Endothelial cell of umbilical vein (primary cell): Measurements from ENCODE around the gene DNAJC27. TPM values are rescaled to one million over a fixed set of nuclear protein-coding genes. Genes with fewer than 3 reads are reported as not detected.

Source experiments
- Bru-seq: library from RNA; stranded (reverse); fragments of 400-500 nt; gene quantifications from one replicate; lab custom pipeline; 2021; lab: Mats Ljungman, UMichigan
- BruChase-seq, 2 experiments: library from RNA; stranded (reverse); fragments of 400-500 nt; gene quantifications; one replicate each; lab custom pipeline; 2021; lab: Mats Ljungman, UMichigan
- BruUV-seq: library from RNA; stranded (reverse); fragments of 400-500 nt; replicated peaks from 2 replicates; lab custom pipeline; 2021; lab: Mats Ljungman, UMichigan
- CTCF ChIA-PET: fragments of 300-600, 350-600 bp; sonication (Branson Sonifier 250); formaldehyde crosslinking; loops from one replicate; lab custom pipeline; 2021; ENCODE audit warnings: antibody characterized with exemption, inconsistent platforms; lab: Charles Lee
- POLR2A ChIA-PET: fragments of 300-600, 350-600 bp; sonication (Branson Sonifier 250); formaldehyde crosslinking; loops from one replicate; lab custom pipeline; 2021; ENCODE audit warnings: antibody characterized with exemption, inconsistent platforms; lab: Charles Lee
- DNase-seq: peaks from one replicate; pipeline ENCODE4 v3.0.0-alpha.2; 2011; ENCODE audit warnings: low read depth, low spot score
- FAIRE-seq: peaks from 2 replicates; lab custom pipeline; 2011; peaks lifted over from hg19 to GRCh38; lab: Jason Lieb, UNC
- H2AFZ ChIP-seq: 2 replicates; pipeline ENCODE4 v1.6.0; 2012; ENCODE audit warnings: low read depth, low read length, control low read depth, inconsistent platforms
- H3K27ac ChIP-seq: 2 replicates; pipeline ENCODE4 v1.5.1; 2011; ENCODE audit warnings: low read depth, mild to moderate bottlenecking, control low read depth, low read length, moderate library complexity; ENCODE audit not compliant: insufficient read depth
- H3K27me3 ChIP-seq, 2 experiments: 2 replicates each; pipeline versions ENCODE4 v1.6.0 to v1.6.1; 2011; ENCODE audit warnings: low read length in 2 of 2, mixed read lengths in 1 of 2; ENCODE audit not compliant: control insufficient read depth in 2 of 2, insufficient read depth in 2 of 2
- H3K36me3 ChIP-seq, 2 experiments: 2 replicates in 1 of 2; 3 replicates in 1 of 2; pipeline ENCODE4 v1.5.1; 2011; ENCODE audit warnings: low read length in 2 of 2, mild to moderate bottlenecking in 1 of 2, moderate library complexity in 1 of 2; ENCODE audit not compliant: control insufficient read depth in 2 of 2, insufficient read depth in 2 of 2; ENCODE audit errors: extremely low read depth in 1 of 2
- H3K4me1 ChIP-seq: 3 replicates; pipeline ENCODE4 v1.5.1; 2011; ENCODE audit warnings: mild to moderate bottlenecking, low read length; ENCODE audit not compliant: control insufficient read depth, insufficient read depth; ENCODE audit errors: extremely low read depth
- H3K4me2 ChIP-seq: 2 replicates; pipeline ENCODE4 v1.6.1; 2011; ENCODE audit warnings: low read length, control low read depth, mixed read lengths; ENCODE audit not compliant: insufficient read depth
- H3K4me3 ChIP-seq, 3 experiments: fragments of 200-600 bp in 1 of 3; sonication (generic), shearing (Covaris generic) in 1 of 3; replicated peaks in 1 of 3; 2 replicates each; pipeline ENCODE4 v1.5.1; 2011 to 2016; ENCODE audit warnings: control low read depth in 3 of 3, low read length in 3 of 3, mild to moderate bottlenecking in 2 of 3, inconsistent platforms in 1 of 3, low read depth in 1 of 3, moderate library complexity in 1 of 3; ENCODE audit not compliant: insufficient read depth in 1 of 3
- H3K79me2 ChIP-seq: 2 replicates; pipeline ENCODE4 v1.6.0; 2012; ENCODE audit warnings: low read length, inconsistent platforms; ENCODE audit not compliant: control insufficient read depth, insufficient read depth
- H3K9ac ChIP-seq: replicated peaks from 2 replicates; pipeline ENCODE3; 2011; ENCODE audit warnings: low read length, control low read depth; ENCODE audit not compliant: insufficient read depth; ENCODE audit errors: extremely low read depth
- H3K9me1 ChIP-seq: replicated peaks from 3 replicates; pipeline ENCODE4 v1.6.0; 2011; ENCODE audit warnings: mild to moderate bottlenecking, low read length; ENCODE audit not compliant: control insufficient read depth, insufficient read depth; ENCODE audit errors: extremely low read depth
- H3K9me3 ChIP-seq: replicated peaks from 2 replicates; pipeline ENCODE4 v1.5.1; 2012; ENCODE audit warnings: low read length, inconsistent platforms; ENCODE audit not compliant: control insufficient read depth, insufficient read depth
- H4K20me1 ChIP-seq: replicated peaks from 2 replicates; pipeline ENCODE3; 2011; ENCODE audit warnings: mild to moderate bottlenecking, low read length; ENCODE audit not compliant: control insufficient read depth, insufficient read depth; ENCODE audit errors: extremely low read depth
- CTCF ChIP-seq, 2 donors: IDR thresholded peaks; 1 replicate in 1 of 2; 2 replicates in 1 of 2; pipeline ENCODE4 v1.5.1; 2011; ENCODE audit warnings: low read length in 2 of 2, mild to moderate bottlenecking in 2 of 2, moderate library complexity in 2 of 2, control low read depth in 1 of 2, inconsistent platforms in 1 of 2, low read depth in 1 of 2; ENCODE audit not compliant: insufficient read depth in 1 of 2; ENCODE audit errors: extremely low read depth in 1 of 2
- EZH2 ChIP-seq: IDR thresholded peaks from 2 replicates; pipeline ENCODE4 v1.6.1; 2012; ENCODE audit warnings: borderline replicate concordance, low read depth, mild to moderate bottlenecking, moderate library complexity, low read length, inconsistent platforms; ENCODE audit not compliant: severe bottlenecking
- FOS ChIP-seq: IDR thresholded peaks from 2 replicates; pipeline ENCODE4 v1.6.1; 2011; ENCODE audit warnings: mild to moderate bottlenecking, low read length, moderate library complexity, borderline replicate concordance; ENCODE audit not compliant: insufficient read depth
- GATA2 ChIP-seq: IDR thresholded peaks from 2 replicates; pipeline ENCODE4 v1.7.0; 2011; ENCODE audit warnings: low read depth, mild to moderate bottlenecking, moderate library complexity, mixed read lengths, low read length; ENCODE audit not compliant: insufficient read length, insufficient read depth
- JUN ChIP-seq: IDR thresholded peaks from 2 replicates; pipeline ENCODE4 v1.6.1; 2011; ENCODE audit warnings: borderline replicate concordance, low read depth; ENCODE audit not compliant: insufficient read length, insufficient read depth
- MAX ChIP-seq: IDR thresholded peaks from 2 replicates; pipeline ENCODE4 v1.6.1; 2011; ENCODE audit not compliant: insufficient read depth, insufficient read length
- MYC ChIP-seq: IDR thresholded peaks from one replicate; pipeline ENCODE4 v1.6.1; 2011; ENCODE audit warnings: mild to moderate bottlenecking, low read depth, low read length
- POLR2A ChIP-seq: IDR thresholded peaks from 2 replicates; pipeline ENCODE4 v1.6.1; 2012; ENCODE audit warnings: low read depth, mild to moderate bottlenecking, control low read depth, low read length
- POLR2AphosphoS5 ChIP-seq: IDR thresholded peaks from 2 replicates; pipeline ENCODE4 v1.6.1; 2012; ENCODE audit warnings: low read depth, mild to moderate bottlenecking, control low read depth, low read length, moderate library complexity; ENCODE audit not compliant: insufficient read depth
- dilution Hi-C: fragments of 300-500 bp; cut with MboI; formaldehyde crosslinking; loops from one replicate; pipeline ENCODE4 v1.15.0; 2019; ENCODE audit warnings: low sequenced_read_pairs; ENCODE audit not compliant: extremely low pct_ligation_motif_present
- intact Hi-C: fragments of 100-400 bp; cut with micrococcal nuclease; formaldehyde crosslinking; loops from one replicate; pipeline ENCODE4 v1.10.0; 2022
- long read RNA-seq: library from polyadenylated mRNA; stranded (forward); transcript quantifications from one replicate; pipeline ENCODE4 v2.0.0, GENCODE V29; 2021
- polyA minus RNA-seq, 3 experiments: library from RNA; depleted of rRNA, polyadenylated mRNA; stranded (reverse); fragments of >200 nt; gene quantifications; 1 replicate in 1 of 3; 2 replicates in 2 of 3; pipeline ENCODE4 v1.2.3, GENCODE V29; 2011
- polyA plus RNA-seq, 4 experiments: library from polyadenylated mRNA; depleted of rRNA in 3 of 4; stranded (reverse) in 3 of 4; unstranded in 1 of 4; fragments of >200 nt; gene quantifications; 2 replicates each; pipeline versions ENCODE4 v1.2.1 to v1.2.3, GENCODE V29; 2011 to 2012; ENCODE audit warnings: missing spikeins in 1 of 4
- total RNA-seq: library from RNA; stranded (reverse); gene quantifications from 2 replicates; pipeline ENCODE4 v1.2.3, GENCODE V29; 2021

DNAJC27 gene
- total RNA-seq (3.2 and 3.9 TPM in 2 replicates), polyA plus RNA-seq (1.1 and 1.3 TPM in 2 replicates), polyA minus RNA-seq (3.0 and 6.0 TPM in 2 replicates), Bru-seq, nascent RNA (percentile 63 among the genes with signal in this experiment), BruChase-seq, experiment 1, labeled RNA remaining after a 6-hour chase (percentile 43 among the genes with signal in this experiment), BruChase-seq, experiment 2, labeled RNA remaining after a 2-hour chase (percentile 49 among the genes with signal in this experiment)
- 1.1 and 1.3 TPM in 2 replicates for polyA plus RNA-seq (2011; cell fraction: cytosol; rRNA removed)
- 3.5 and 6.2 TPM in 2 replicates for polyA plus RNA-seq (2011; cell fraction: nucleus; rRNA removed)
- 1.3 TPM in 2 replicates for polyA plus RNA-seq (2012)
- 1.9 TPM for polyA minus RNA-seq (2011; cell fraction: cytosol; rRNA and poly(A)+ RNA removed)
- 5.4 and 7.0 TPM in 2 replicates for polyA minus RNA-seq (2011; cell fraction: nucleus; rRNA and poly(A)+ RNA removed)
- long read RNA-seq, full-length matches to known transcripts = 8 of 9 reads
- long read RNA-seq, partial matches to known transcripts = 0 of 9 reads
- long read RNA-seq, other reads (novel, unspliced or antisense) = 1 of 9 reads

GRCh38 chr2:24971536-24972314 is at the start of gene DNAJC27:
Gene DNAJC27, minus strand, starts transcription at chr2:24971955. Its CDS starts 51 bp downstream, at chr2:24971904.
- FAIRE-seq = peak; percentile 73
- TF ChIP-seq GATA2 (no peak), EZH2 (no peak), POLR2AphosphoS5 (peak; percentile 85), MYC (peak; percentile 22), POLR2A (peak; percentile 93), FOS (peak; percentile 15), MAX (peak; percentile 60), CTCF (IDR thresholded peaks at IDR 0.05; ENCODE audit: extremely low read depth in 1 of 2, insufficient read depth in 1 of 2, low read depth in 1 of 2, low read length in 2 of 2) (peak in 1 of 2 donors; percentile 2), JUN (peak; percentile 59)
- ChIA-PET CTCF (interaction anchor here (0.6 to 14.6 kb wide), 6 partner anchors 9 to 395 kb away, joined by 3 to 679 read pairs (median 4); no protein-coding TSS in a partner anchor), POLR2A (no interaction called here)
- Histone ChIP-seq H3K9me3 (no peaks in the 10 kb centered on the region), H3K27me3 (no peaks in the 10 kb centered on the region), H3K27ac (peak within 1 kb of the TSS; percentile 90), H3K4me2 (peak within 1 kb of the TSS; percentile 92), H3K9me1 (no peaks in the 10 kb centered on the region), H3K36me3 (peaks cover 0 to 2% of the 10 kb centered on the region in 2 experiments), H4K20me1 (no peaks in the 10 kb centered on the region), H3K9ac (peak within 1 kb of the TSS; percentile 96), H3K4me3 (peak within 1 kb of the TSS; percentile 57 to 79 (median 72)), H3K4me1 (peaks cover 10% of the 10 kb centered on the region), H2AFZ (peak within 1 kb of the TSS; percentile 92), H3K79me2 (peaks cover 6% of the 10 kb centered on the region)
- dilution Hi-C loops (no loop called here), intact Hi-C loops (loop anchor here (2.0 to 5.0 kb wide), 4 partner anchors 71 to 561 kb away; partner anchors contain the start of genes CENPO, EFR3B and PTRHD1)
- no TSS peak for BruUV-seq
- peak; percentile 99 for DNase-seq
